ENCODE measurements around the gene MAML3.
A peak's percentile ranks its signal among the peaks of the same experiment; 100 is the strongest.

Gene MAML3

DNA sequence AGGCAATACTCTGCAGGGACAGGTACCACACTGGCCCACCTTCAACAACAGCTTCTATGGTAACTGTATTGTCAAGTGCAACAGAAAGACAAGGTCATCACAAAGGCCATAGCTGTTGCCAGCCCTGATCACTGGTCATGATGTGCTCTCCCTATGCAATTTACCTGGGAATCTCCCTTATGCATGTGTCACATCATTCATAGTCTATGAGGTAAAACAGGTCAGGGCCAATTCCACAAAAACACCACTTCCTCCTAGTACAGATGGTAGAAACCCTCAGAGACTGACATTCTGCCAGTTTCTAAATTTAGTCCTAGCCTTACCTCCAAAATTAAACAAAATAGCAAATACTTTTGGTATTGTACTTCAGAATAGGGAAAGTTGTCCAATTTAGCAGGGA is 355.5 kb downstream of the MAML3 start:
- Mint-ChIP-seq H3K9me3 (no peaks in the 10 kb centered on the region), H3K4me3 (no peak overlapping the region), H3K36me3 (ENCODE audit: low read depth) (peaks cover 33% of the 10 kb centered on the region), H3K27ac (no peak overlapping the region), H3K27me3 (ENCODE audit: low read depth, poor library complexity) (no peaks in the 10 kb centered on the region), H3K4me1 (peaks cover 71% of the 10 kb centered on the region)
- no peak for DNase-seq
- TF ChIP-seq, protein P1, sequence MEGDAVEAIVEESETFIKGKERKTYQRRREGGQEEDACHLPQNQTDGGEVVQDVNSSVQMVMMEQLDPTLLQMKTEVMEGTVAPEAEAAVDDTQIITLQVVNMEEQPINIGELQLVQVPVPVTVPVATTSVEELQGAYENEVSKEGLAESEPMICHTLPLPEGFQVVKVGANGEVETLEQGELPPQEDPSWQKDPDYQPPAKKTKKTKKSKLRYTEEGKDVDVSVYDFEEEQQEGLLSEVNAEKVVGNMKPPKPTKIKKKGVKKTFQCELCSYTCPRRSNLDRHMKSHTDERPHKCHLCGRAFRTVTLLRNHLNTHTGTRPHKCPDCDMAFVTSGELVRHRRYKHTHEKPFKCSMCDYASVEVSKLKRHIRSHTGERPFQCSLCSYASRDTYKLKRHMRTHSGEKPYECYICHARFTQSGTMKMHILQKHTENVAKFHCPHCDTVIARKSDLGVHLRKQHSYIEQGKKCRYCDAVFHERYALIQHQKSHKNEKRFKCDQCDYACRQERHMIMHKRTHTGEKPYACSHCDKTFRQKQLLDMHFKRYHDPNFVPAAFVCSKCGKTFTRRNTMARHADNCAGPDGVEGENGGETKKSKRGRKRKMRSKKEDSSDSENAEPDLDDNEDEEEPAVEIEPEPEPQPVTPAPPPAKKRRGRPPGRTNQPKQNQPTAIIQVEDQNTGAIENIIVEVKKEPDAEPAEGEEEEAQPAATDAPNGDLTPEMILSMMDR (IDR thresholded peaks at IDR 0.05) = no peak

- H3K9me3 Mint-ChIP-seq = no peaks in the 10 kb centered on the region
- no peak overlapping the region for H3K4me3 Mint-ChIP-seq
- no peak for DNase-seq
- peaks cover 59% of the 10 kb centered on the region for H3K4me1 Mint-ChIP-seq
- TF ChIP-seq, protein P1 (IDR thresholded peaks at IDR 0.05) = no peak
- H3K27me3 Mint-ChIP-seq (ENCODE audit: low read depth, poor library complexity) = no peaks in the 10 kb centered on the region
- H3K36me3 Mint-ChIP-seq (ENCODE audit: low read depth) = peaks cover 36% of the 10 kb centered on the region
- H3K27ac Mint-ChIP-seq = no peak overlapping the region
Observed at GRCh38 chr4:139797287-139797686, 356.7 kb downstream of the MAML3 start.

DNA sequence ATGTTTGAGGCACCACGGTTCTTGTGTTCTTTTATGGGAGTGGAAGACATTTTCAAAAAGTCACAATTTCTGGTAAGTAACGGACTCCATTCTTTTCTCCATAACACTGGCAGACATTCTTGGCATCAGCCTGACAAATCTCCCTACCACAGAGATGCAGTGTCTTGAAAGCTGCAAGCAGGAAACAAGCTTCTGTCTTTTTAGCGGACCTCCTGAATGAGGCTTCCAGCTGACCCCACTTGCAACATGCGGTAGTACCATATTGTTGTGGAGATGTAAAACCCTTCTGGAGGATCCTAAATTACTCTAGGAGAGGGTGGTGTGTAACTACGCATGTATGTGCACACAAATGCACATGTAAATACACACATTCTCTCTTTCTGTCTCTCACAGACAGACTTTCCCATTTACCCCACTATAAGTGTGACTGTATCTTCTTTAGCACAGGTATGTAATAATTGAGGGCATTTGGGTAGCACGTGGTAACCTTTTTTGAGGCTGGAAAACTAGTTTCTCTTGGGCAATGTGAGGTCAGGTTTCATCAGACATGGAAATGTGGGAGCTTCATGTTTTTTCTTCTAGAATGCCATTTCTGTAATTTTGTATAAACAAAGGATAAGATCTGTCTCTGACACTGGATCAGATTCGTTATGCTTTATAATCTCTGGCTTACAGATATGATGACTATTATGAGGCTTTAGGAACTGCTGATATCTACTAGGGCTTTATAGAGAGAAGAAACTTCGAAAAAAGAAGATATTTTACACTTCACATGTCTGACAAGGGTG is 358.3 kb downstream of the MAML3 start:
- Mint-ChIP-seq H3K4me3 (no peak overlapping the region), H3K36me3 (ENCODE audit: low read depth) (peaks cover 40% of the 10 kb centered on the region), H3K9me3 (no peaks in the 10 kb centered on the region), H3K27me3 (ENCODE audit: low read depth, poor library complexity) (no peaks in the 10 kb centered on the region), H3K4me1 (peaks cover 44% of the 10 kb centered on the region), H3K27ac (peak overlapping the region; percentile 93)
- no peak for DNase-seq
- TF ChIP-seq, protein P1 (IDR thresholded peaks at IDR 0.05) = no peak

GRCh38 chr4:139794158-139794954 is 359.6 kb downstream of the MAML3 start:
- Mint-ChIP-seq H3K27me3 (ENCODE audit: low read depth, poor library complexity) (peaks cover 2% of the 10 kb centered on the region), H3K9me3 (no peaks in the 10 kb centered on the region), H3K4me1 (peaks cover 35% of the 10 kb centered on the region), H3K27ac (peak overlapping the region; percentile 93), H3K36me3 (ENCODE audit: low read depth) (peaks cover 53% of the 10 kb centered on the region), H3K4me3 (no peak overlapping the region)
- TF ChIP-seq, protein P1 (IDR thresholded peaks at IDR 0.05) = no peak
- no peak for DNase-seq

GRCh38 chr4:139791681-139792080 is 362.3 kb downstream of the MAML3 start:
- Mint-ChIP-seq H3K36me3 (ENCODE audit: low read depth) (peaks cover 50% of the 10 kb centered on the region), H3K4me1 (peaks cover 54% of the 10 kb centered on the region), H3K4me3 (no peak overlapping the region), H3K27ac (no peak overlapping the region), H3K27me3 (ENCODE audit: low read depth, poor library complexity) (peaks cover 3% of the 10 kb centered on the region), H3K9me3 (no peaks in the 10 kb centered on the region)
- TF ChIP-seq, protein P1 (IDR thresholded peaks at IDR 0.05) = no peak
- no peak for DNase-seq
